GM21367 (cell line): ENCODE data around the gene R3HDM2.
"Not testable (repeated sequence)": the region's sequence is repeated elsewhere in the genome, so short reads cannot be mapped to it uniquely, and the experiment has no call there.

Source experiments
- ATAC-seq: cut with Tn5 transposase; IDR thresholded peaks from one replicate; pipeline ENCODE4 v1.9.1; 2021; ENCODE audit not compliant: unreplicated experiment

R3HDM2 gene

GRCh38 chr12:57336299-57336698 is 94.5 kb downstream of the R3HDM2 start:
- not testable (repeated sequence) for ATAC-seq

GRCh38 chr12:57334219-57334618 is 96.6 kb downstream of the R3HDM2 start:
- ATAC-seq = no peak

GRCh38 chr12:57332646-57333312 is 98.1 kb downstream of the R3HDM2 start:
- ATAC-seq = no peak

GRCh38 chr12:57330992-57331391 is 99.9 kb downstream of the R3HDM2 start:
- ATAC-seq = no peak

GRCh38 chr12:57329219-57329618 is 101.6 kb downstream of the R3HDM2 start:
- no peak for ATAC-seq

- ATAC-seq = no peak
Measured at GRCh38 chr12:57325395-57325794, 105.4 kb downstream of the R3HDM2 start.

GRCh38 chr12:57323416-57323815 is 107.4 kb downstream of the R3HDM2 start:
- ATAC-seq = no peak

GRCh38 chr12:57320639-57321038 is 110.2 kb downstream of the R3HDM2 start:
- ATAC-seq = no peak

- no peak for ATAC-seq
Measured at GRCh38 chr12:57319678-57320469, 111.0 kb downstream of the R3HDM2 start.

- ATAC-seq = no peak
Measured at GRCh38 chr12:57315681-57316080, 115.2 kb downstream of the R3HDM2 start.

- ATAC-seq = not testable (repeated sequence)
Measured at GRCh38 chr12:57312287-57312686, 118.6 kb downstream of the R3HDM2 start.

GRCh38 chr12:57309420-57309819 is 121.4 kb downstream of the R3HDM2 start:
- ATAC-seq = no peak

- ATAC-seq = no peak
Measured at GRCh38 chr12:57300961-57301584, 129.8 kb downstream of the R3HDM2 start.

GRCh38 chr12:57299514-57300016 is 131.3 kb downstream of the R3HDM2 start:
- no peak for ATAC-seq

- ATAC-seq = no peak
Measured at GRCh38 chr12:57296291-57296690, 134.6 kb downstream of the R3HDM2 start.

- ATAC-seq = not testable (repeated sequence)
Measured at GRCh38 chr12:57282073-57282472, 148.8 kb downstream of the R3HDM2 start.

GRCh38 chr12:57280211-57281062 is 150.4 kb downstream of the R3HDM2 start:
- peak; percentile 91 for ATAC-seq

GRCh38 chr12:57278465-57279381 is 152.1 kb downstream of the R3HDM2 start:
- ATAC-seq = no peak

GRCh38 chr12:57276935-57277563 is 153.8 kb downstream of the R3HDM2 start:
- no peak for ATAC-seq
